K562 (cell line): Measurements from ENCODE around the gene CREB3L2. TPM values are rescaled to one million over a fixed set of nuclear protein-coding genes. Genes with fewer than 3 reads are reported as not detected.

Experiments
- HMGN3 ChIP-seq: IDR thresholded peaks from 2 replicates; pipeline ENCODE4 v1.6.1; 2011; ENCODE audit warnings: borderline replicate concordance, low read depth, mild to moderate bottlenecking, mixed read lengths, low read length; ENCODE audit not compliant: insufficient read length; ENCODE audit errors: extremely low read depth
- NFE2 ChIP-seq: IDR thresholded peaks from 2 replicates; pipeline ENCODE4 v1.6.1; 2014; ENCODE audit warnings: antibody characterized with exemption, low read depth
- NFRKB ChIP-seq: fragments of 450-650 bp; IDR thresholded peaks from 2 replicates; pipeline ENCODE4 v1.6.1; 2016; ENCODE audit warnings: low read depth
- NRF1 ChIP-seq, 2 experiments: fragments of 450-650 bp; IDR thresholded peaks in 1 of 2; conservative IDR thresholded peaks in 1 of 2; 2 replicates each; pipeline ENCODE4 v1.6.1; 2014; ENCODE audit warnings: mild to moderate bottlenecking in 2 of 2
- RFX1 ChIP-seq: fragments of 450-650 bp; IDR thresholded peaks from 2 replicates; pipeline ENCODE4 v1.6.1; 2016; ENCODE audit warnings: mild to moderate bottlenecking, moderate library complexity
- STAG1 ChIP-seq: sonication (generic); formaldehyde crosslinking; IDR thresholded peaks from 2 replicates; pipeline ENCODE4 v1.5.0; 2020; ENCODE audit warnings: missing genetic modification reagents, borderline replicate concordance
- ZNF146 ChIP-seq: IDR thresholded peaks from one replicate; pipeline ENCODE4 v1.6.1; 2018; ENCODE audit warnings: missing compliant biosample characterization; ENCODE audit not compliant: unreplicated experiment
- polyA plus RNA-seq, 8 experiments: library from polyadenylated mRNA; depleted of rRNA in 4 of 8; stranded (reverse) in 5 of 8; unstranded in 3 of 8; fragments of >200 nt; fragmentation: Nextera tagmentation in 2 of 8; fragmentation: Illumina TruSeq in 1 of 8; extraction: Ambion mirVana in 2 of 8; extraction: Trizol in 1 of 8; gene quantifications; 2 replicates each; pipeline versions ENCODE4 v1.2.1 to v1.2.3, GENCODE V29; 2011 to 2014; ENCODE audit warnings: inconsistent platforms in 1 of 8, missing spikeins in 1 of 8
- total RNA-seq, 7 experiments: library from RNA; depleted of rRNA in 6 of 7; stranded (reverse); fragments of >200 nt in 6 of 7; fragmentation: Illumina TruSeq in 2 of 7; extraction: Trizol in 2 of 7; gene quantifications; 2 replicates each; pipeline versions ENCODE4 v1.2.1 to v1.2.3, GENCODE V29; 2011 to 2021; ENCODE audit warnings: low replicate concordance in 1 of 7
- TF ChIP-seq, protein P1 (sequence below): fragments of 250-450 bp; sonication (Bioruptor Pico); IDR thresholded peaks from 2 replicates; pipeline ENCODE4 v1.5.0; 2022; ENCODE audit warnings: mild to moderate bottlenecking
- TF ChIP-seq, protein P2 (sequence below): fragments of 450-650 bp; IDR thresholded peaks from 2 replicates; pipeline ENCODE4 v1.6.1; 2016; ENCODE audit warnings: mild to moderate bottlenecking, moderate library complexity
- TF ChIP-seq, protein P3 (sequence below): sonication (generic); formaldehyde crosslinking; IDR thresholded peaks from 2 replicates; pipeline ENCODE4 v1.8.0; 2022; ENCODE audit warnings: mild to moderate bottlenecking, missing genetic modification reagents

The CREB3L2 gene
- total and polyA plus RNA-seq, 9 of the 15 experiments (the other 6 are each of a cell fraction or from before 2014, with no cell fraction given): 7.1 to 45.6 (median 15.8) TPM

DNA sequence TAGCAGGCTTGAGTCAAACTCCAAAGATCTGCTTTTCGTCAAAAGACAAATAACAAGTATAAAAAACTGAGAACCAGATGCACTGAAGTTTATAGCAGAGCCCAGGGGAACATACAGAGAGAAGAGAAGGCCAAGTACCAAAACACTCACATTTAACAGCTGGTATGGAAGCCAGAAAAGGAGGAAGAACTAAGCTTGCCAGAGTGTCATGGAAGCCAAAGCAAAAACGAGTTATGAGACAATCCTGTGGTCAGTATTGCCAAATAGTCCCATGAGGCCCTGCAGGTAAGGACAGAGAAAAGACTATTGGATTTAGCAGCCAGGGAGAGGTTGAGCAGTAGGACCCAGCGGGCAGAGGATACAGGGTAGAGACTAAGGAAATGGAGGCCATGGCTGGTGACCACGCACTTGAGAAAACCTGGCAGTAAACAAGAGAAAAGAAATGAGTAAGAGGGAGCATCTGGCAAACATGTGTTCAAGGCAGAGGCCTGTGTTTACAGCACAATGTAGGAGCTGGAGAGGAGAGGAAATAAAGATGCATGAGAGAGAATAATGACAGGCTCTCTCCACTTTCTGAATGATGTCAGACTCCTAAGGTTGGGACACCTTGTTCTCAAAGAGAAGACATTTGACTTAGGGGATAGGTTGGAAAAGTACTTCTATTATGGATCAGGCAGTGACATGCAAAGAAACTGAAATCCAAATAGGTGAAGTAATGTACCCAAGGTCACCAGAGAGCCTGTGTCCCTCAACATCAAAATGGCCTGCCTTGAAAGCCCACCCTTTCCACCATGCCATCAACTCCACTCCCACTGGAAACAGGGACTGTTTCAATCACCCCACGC, 9.1 kb downstream of the CREB3L2 start (continued):
- TF ChIP-seq, protein P1, sequence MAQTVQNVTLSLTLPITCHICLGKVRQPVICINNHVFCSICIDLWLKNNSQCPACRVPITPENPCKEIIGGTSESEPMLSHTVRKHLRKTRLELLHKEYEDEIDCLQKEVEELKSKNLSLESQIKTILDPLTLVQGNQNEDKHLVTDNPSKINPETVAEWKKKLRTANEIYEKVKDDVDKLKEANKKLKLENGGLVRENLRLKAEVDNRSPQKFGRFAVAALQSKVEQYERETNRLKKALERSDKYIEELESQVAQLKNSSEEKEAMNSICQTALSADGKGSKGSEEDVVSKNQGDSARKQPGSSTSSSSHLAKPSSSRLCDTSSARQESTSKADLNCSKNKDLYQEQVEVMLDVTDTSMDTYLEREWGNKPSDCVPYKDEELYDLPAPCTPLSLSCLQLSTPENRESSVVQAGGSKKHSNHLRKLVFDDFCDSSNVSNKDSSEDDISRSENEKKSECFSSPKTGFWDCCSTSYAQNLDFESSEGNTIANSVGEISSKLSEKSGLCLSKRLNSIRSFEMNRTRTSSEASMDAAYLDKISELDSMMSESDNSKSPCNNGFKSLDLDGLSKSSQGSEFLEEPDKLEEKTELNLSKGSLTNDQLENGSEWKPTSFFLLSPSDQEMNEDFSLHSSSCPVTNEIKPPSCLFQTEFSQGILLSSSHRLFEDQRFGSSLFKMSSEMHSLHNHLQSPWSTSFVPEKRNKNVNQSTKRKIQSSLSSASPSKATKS (CRISPR knock-in tag): no peak
- TF ChIP-seq ZNF146 (CRISPR knock-in tag) (no peak), NRF1 (conservative IDR thresholded peaks at IDR 0.05 in 1 of 2, IDR thresholded peaks at IDR 0.05 in 1 of 2) (peak in 1 of 2 experiments; percentile 8; a peak in 1 of 4 replicates), RFX1 (no peak), HMGN3 (no peak), NFE2 (no peak), NFRKB (0 out of 2 replicates have a peak, but pooled peaks have one; percentile 72), STAG1 (CRISPR knock-in tag) (no peak)
- TF ChIP-seq, protein P2, sequence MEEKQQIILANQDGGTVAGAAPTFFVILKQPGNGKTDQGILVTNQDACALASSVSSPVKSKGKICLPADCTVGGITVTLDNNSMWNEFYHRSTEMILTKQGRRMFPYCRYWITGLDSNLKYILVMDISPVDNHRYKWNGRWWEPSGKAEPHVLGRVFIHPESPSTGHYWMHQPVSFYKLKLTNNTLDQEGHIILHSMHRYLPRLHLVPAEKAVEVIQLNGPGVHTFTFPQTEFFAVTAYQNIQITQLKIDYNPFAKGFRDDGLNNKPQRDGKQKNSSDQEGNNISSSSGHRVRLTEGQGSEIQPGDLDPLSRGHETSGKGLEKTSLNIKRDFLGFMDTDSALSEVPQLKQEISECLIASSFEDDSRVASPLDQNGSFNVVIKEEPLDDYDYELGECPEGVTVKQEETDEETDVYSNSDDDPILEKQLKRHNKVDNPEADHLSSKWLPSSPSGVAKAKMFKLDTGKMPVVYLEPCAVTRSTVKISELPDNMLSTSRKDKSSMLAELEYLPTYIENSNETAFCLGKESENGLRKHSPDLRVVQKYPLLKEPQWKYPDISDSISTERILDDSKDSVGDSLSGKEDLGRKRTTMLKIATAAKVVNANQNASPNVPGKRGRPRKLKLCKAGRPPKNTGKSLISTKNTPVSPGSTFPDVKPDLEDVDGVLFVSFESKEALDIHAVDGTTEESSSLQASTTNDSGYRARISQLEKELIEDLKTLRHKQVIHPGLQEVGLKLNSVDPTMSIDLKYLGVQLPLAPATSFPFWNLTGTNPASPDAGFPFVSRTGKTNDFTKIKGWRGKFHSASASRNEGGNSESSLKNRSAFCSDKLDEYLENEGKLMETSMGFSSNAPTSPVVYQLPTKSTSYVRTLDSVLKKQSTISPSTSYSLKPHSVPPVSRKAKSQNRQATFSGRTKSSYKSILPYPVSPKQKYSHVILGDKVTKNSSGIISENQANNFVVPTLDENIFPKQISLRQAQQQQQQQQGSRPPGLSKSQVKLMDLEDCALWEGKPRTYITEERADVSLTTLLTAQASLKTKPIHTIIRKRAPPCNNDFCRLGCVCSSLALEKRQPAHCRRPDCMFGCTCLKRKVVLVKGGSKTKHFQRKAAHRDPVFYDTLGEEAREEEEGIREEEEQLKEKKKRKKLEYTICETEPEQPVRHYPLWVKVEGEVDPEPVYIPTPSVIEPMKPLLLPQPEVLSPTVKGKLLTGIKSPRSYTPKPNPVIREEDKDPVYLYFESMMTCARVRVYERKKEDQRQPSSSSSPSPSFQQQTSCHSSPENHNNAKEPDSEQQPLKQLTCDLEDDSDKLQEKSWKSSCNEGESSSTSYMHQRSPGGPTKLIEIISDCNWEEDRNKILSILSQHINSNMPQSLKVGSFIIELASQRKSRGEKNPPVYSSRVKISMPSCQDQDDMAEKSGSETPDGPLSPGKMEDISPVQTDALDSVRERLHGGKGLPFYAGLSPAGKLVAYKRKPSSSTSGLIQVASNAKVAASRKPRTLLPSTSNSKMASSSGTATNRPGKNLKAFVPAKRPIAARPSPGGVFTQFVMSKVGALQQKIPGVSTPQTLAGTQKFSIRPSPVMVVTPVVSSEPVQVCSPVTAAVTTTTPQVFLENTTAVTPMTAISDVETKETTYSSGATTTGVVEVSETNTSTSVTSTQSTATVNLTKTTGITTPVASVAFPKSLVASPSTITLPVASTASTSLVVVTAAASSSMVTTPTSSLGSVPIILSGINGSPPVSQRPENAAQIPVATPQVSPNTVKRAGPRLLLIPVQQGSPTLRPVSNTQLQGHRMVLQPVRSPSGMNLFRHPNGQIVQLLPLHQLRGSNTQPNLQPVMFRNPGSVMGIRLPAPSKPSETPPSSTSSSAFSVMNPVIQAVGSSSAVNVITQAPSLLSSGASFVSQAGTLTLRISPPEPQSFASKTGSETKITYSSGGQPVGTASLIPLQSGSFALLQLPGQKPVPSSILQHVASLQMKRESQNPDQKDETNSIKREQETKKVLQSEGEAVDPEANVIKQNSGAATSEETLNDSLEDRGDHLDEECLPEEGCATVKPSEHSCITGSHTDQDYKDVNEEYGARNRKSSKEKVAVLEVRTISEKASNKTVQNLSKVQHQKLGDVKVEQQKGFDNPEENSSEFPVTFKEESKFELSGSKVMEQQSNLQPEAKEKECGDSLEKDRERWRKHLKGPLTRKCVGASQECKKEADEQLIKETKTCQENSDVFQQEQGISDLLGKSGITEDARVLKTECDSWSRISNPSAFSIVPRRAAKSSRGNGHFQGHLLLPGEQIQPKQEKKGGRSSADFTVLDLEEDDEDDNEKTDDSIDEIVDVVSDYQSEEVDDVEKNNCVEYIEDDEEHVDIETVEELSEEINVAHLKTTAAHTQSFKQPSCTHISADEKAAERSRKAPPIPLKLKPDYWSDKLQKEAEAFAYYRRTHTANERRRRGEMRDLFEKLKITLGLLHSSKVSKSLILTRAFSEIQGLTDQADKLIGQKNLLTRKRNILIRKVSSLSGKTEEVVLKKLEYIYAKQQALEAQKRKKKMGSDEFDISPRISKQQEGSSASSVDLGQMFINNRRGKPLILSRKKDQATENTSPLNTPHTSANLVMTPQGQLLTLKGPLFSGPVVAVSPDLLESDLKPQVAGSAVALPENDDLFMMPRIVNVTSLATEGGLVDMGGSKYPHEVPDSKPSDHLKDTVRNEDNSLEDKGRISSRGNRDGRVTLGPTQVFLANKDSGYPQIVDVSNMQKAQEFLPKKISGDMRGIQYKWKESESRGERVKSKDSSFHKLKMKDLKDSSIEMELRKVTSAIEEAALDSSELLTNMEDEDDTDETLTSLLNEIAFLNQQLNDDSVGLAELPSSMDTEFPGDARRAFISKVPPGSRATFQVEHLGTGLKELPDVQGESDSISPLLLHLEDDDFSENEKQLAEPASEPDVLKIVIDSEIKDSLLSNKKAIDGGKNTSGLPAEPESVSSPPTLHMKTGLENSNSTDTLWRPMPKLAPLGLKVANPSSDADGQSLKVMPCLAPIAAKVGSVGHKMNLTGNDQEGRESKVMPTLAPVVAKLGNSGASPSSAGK: peak; percentile 54; the same call in 1 of the 2 replicates
- TF ChIP-seq, protein P3, sequence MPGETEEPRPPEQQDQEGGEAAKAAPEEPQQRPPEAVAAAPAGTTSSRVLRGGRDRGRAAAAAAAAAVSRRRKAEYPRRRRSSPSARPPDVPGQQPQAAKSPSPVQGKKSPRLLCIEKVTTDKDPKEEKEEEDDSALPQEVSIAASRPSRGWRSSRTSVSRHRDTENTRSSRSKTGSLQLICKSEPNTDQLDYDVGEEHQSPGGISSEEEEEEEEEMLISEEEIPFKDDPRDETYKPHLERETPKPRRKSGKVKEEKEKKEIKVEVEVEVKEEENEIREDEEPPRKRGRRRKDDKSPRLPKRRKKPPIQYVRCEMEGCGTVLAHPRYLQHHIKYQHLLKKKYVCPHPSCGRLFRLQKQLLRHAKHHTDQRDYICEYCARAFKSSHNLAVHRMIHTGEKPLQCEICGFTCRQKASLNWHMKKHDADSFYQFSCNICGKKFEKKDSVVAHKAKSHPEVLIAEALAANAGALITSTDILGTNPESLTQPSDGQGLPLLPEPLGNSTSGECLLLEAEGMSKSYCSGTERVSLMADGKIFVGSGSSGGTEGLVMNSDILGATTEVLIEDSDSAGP (CRISPR knock-in tag): 0 out of 2 replicates have a peak, but pooled peaks have one; percentile 62
